GM12874 (cell line): Measurements from ENCODE around the gene PAM16.
A peak's percentile ranks its signal among the peaks of the same experiment; 100 is the strongest.

Source experiments
- CTCF ChIP-seq: IDR thresholded peaks from 2 replicates; pipeline ENCODE4 v1.5.1; 2011; ENCODE audit warnings: low read depth, mild to moderate bottlenecking, control low read depth, low read length, moderate library complexity; ENCODE audit not compliant: insufficient read depth

PAM16 gene

GRCh38 chr16:4318451-4318910 lies 32.6 kb downstream of the PAM16 start:
- no peak for TF ChIP-seq CTCF

- no peak for TF ChIP-seq CTCF
Measured at GRCh38 chr16:4317532-4318450, 33.3 kb downstream of the PAM16 start.

- no peak for TF ChIP-seq CTCF
Measured at GRCh38 chr16:4316864-4317531, 34.1 kb downstream of the PAM16 start.

- TF ChIP-seq CTCF: no peak
Measured at GRCh38 chr16:4316108-4316863, 34.8 kb downstream of the PAM16 start.

GRCh38 chr16:4315186-4316107 lies 35.7 kb downstream of the PAM16 start, which contains the start of gene GLIS2:
TSS of gene GLIS2 (plus strand) at chr16:4316067. CDS start at chr16:4332281, 16,214 bp downstream.
- TF ChIP-seq CTCF: no peak

- TF ChIP-seq CTCF: 0 out of 2 replicates have a peak, but pooled peaks have one; percentile 28
Measured at GRCh38 chr16:4314532-4315185, 36.5 kb downstream of the PAM16 start.
